Parathyroid adenoma (tissue), 2 donors: ENCODE data around the gene AZIN2.

Experiments
- H2AFZ ChIP-seq: fragments of 300-600 bp; sonication (generic); one replicate; pipeline ENCODE4 v1.7.0; 2017; ENCODE audit warnings: antibody characterized with exemption, mild to moderate bottlenecking
- H3K27ac ChIP-seq: fragments of 300-600 bp; sonication (generic); one replicate; pipeline ENCODE4 v1.7.0; 2017
- H3K27me3 ChIP-seq: fragments of 300-600 bp; sonication (generic); one replicate; pipeline ENCODE4 v1.7.0; 2017; ENCODE audit warnings: low read length; ENCODE audit not compliant: control insufficient read depth, insufficient read depth
- H3K36me3 ChIP-seq: fragments of 300-600 bp; sonication (generic); one replicate; pipeline ENCODE4 v1.7.0; 2017; ENCODE audit warnings: low read length; ENCODE audit not compliant: control insufficient read depth, insufficient read depth
- H3K4me1 ChIP-seq: fragments of 300-600 bp; sonication (generic); one replicate; pipeline ENCODE4 v1.7.0; 2017; ENCODE audit warnings: control low read depth
- H3K4me2 ChIP-seq: fragments of 300-600 bp; sonication (generic); one replicate; pipeline ENCODE4 v1.7.0; 2017; ENCODE audit warnings: low read length
- H3K4me3 ChIP-seq: fragments of 300-600 bp; sonication (generic); one replicate; pipeline ENCODE4 v1.7.0; 2017; ENCODE audit warnings: low read depth, low read length
- H3K79me2 ChIP-seq: fragments of 300-600 bp; sonication (generic); one replicate; pipeline ENCODE4 v1.7.0; 2017; ENCODE audit warnings: control low read depth
- H3K9ac ChIP-seq: fragments of 300-600 bp; sonication (generic); one replicate; pipeline ENCODE4 v1.7.0; 2017; ENCODE audit warnings: mild to moderate bottlenecking
- H3K9me3 ChIP-seq: fragments of 300-600 bp; sonication (generic); one replicate; pipeline ENCODE4 v1.7.0; 2017; ENCODE audit warnings: low read length; ENCODE audit not compliant: control insufficient read depth
- CTCF ChIP-seq: fragments of 300-600 bp; sonication (generic); IDR thresholded peaks from one replicate; pipeline ENCODE4 v1.7.0; 2017; ENCODE audit warnings: antibody characterized with exemption, mild to moderate bottlenecking
- donor health status: primary hyperparathyroidism.

The AZIN2 gene

DNA sequence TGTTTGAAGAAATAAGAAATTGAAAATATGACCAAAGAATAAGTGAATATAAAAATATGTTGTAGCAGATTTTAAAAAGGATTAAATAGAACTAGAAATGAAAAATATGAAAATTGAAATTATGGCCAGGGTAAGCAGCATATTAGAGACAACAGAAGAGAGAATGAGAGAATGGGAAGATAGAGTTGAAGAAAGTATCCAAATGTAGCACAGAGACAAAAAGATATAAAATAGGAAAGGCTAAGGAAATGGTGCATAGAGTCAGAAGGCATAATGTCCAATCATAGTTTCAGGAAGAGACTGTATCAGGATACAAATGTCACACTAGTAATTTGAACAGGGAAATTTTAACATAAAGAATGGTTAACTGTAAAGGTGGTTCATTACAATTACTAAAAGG lies 29.5 kb downstream of the AZIN2 start:
- Histone ChIP-seq H3K9me3 (no peaks in the 10 kb centered on the region), H3K36me3 (no peaks in the 10 kb centered on the region), H3K4me2 (no peak overlapping the region), H3K4me3 (no peak overlapping the region), H3K79me2 (no peaks in the 10 kb centered on the region), H2AFZ (no peak overlapping the region), H3K27me3 (no peaks in the 10 kb centered on the region), H3K27ac (no peak overlapping the region), H3K4me1 (no peaks in the 10 kb centered on the region), H3K9ac (no peak overlapping the region)
- TF ChIP-seq CTCF, result no peak

- no peak overlapping the region for H3K9ac ChIP-seq
- H3K27me3 ChIP-seq, result no peaks in the 10 kb centered on the region
- H3K36me3 ChIP-seq, result no peaks in the 10 kb centered on the region
- no peak overlapping the region for H3K4me2 ChIP-seq
- H2AFZ ChIP-seq, result no peak overlapping the region
- H3K79me2 ChIP-seq, result no peaks in the 10 kb centered on the region
- no peak for TF ChIP-seq CTCF
- H3K4me1 ChIP-seq, result no peaks in the 10 kb centered on the region
- no peak overlapping the region for H3K4me3 ChIP-seq
- H3K9me3 ChIP-seq, result no peaks in the 10 kb centered on the region
- H3K27ac ChIP-seq, result no peak overlapping the region
Observed at GRCh38 chr1:33111965-33112364, 31.0 kb downstream of the AZIN2 start.

- no peaks in the 10 kb centered on the region for H3K27me3 ChIP-seq
- no peaks in the 10 kb centered on the region for H3K79me2 ChIP-seq
- no peak overlapping the region for H2AFZ ChIP-seq
- no peak for TF ChIP-seq CTCF
- H3K4me1 ChIP-seq, result no peaks in the 10 kb centered on the region
- H3K36me3 ChIP-seq, result no peaks in the 10 kb centered on the region
- H3K27ac ChIP-seq, result no peak overlapping the region
- no peak overlapping the region for H3K9ac ChIP-seq
- H3K4me3 ChIP-seq, result no peak overlapping the region
- H3K9me3 ChIP-seq, result no peaks in the 10 kb centered on the region
- no peak overlapping the region for H3K4me2 ChIP-seq
Observed at GRCh38 chr1:33117440-33118085, 36.6 kb downstream of the AZIN2 start.

GRCh38 chr1:33118274-33118673 lies 37.3 kb downstream of the AZIN2 start:
- Histone ChIP-seq H3K4me1 (no peaks in the 10 kb centered on the region), H2AFZ (no peak overlapping the region), H3K4me2 (no peak overlapping the region), H3K27ac (no peak overlapping the region), H3K27me3 (no peaks in the 10 kb centered on the region), H3K79me2 (no peaks in the 10 kb centered on the region), H3K9me3 (no peaks in the 10 kb centered on the region), H3K36me3 (no peaks in the 10 kb centered on the region), H3K9ac (no peak overlapping the region), H3K4me3 (no peak overlapping the region)
- TF ChIP-seq CTCF, result no peak

DNA sequence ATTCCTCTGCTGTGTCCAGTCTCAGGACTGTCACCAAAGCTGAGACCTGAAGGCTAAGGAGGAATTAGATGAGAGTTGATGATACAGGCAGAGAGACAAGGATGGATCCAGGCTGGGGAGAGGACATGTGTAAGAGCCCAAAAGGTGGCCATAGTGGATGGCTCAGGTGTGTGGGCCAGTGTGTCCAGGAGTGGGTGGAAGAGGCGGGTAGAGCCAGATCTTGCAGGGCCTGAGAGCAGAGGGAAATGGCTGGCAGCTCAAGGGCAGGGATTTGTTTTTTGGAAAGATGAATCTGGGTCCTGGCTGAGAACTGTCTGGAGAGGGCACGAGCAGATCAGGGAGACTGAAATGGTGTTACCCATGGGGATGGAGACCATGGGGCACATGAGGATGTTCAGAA lies 38.1 kb downstream of the AZIN2 start:
- Histone ChIP-seq H2AFZ (no peak overlapping the region), H3K4me1 (no peaks in the 10 kb centered on the region), H3K27me3 (no peaks in the 10 kb centered on the region), H3K36me3 (no peaks in the 10 kb centered on the region), H3K4me3 (no peak overlapping the region), H3K27ac (no peak overlapping the region), H3K4me2 (no peak overlapping the region), H3K79me2 (no peaks in the 10 kb centered on the region), H3K9me3 (no peaks in the 10 kb centered on the region), H3K9ac (no peak overlapping the region)
- TF ChIP-seq CTCF, result no peak
